PC-9 (cell line): ENCODE results near the gene KLF13.

Source experiments
- CTCF ChIP-seq: fragments of 200-600 bp; sonication (generic); conservative IDR thresholded peaks from 2 replicates; pipeline ENCODE4 v1.6.1; 2017; ENCODE audit warnings: mixed run types, antibody characterized with exemption, mild to moderate bottlenecking, moderate library complexity
- EZH2 ChIP-seq: fragments of 200-600 bp; sonication (generic); IDR thresholded peaks from 2 replicates; pipeline ENCODE4 v1.8.0; 2017; ENCODE audit warnings: antibody characterized with exemption, low read depth

GRCh38 chr15:31311735-31312619 is 14.7 kb upstream of the KLF13 start:
- TF ChIP-seq CTCF (no peak), EZH2 (no peak)
